SHP77 (cell line): ENCODE results near the gene C3orf80.
"Not testable (repeated sequence)": the region's sequence is repeated elsewhere in the genome, so short reads cannot be mapped to it uniquely, and the experiment has no call there.

Source experiments
- DNase-seq, 2 experiments: peaks; one replicate each; lab custom pipeline; 2025; lab: John Stamatoyannopoulos, UW

The C3orf80 gene

GRCh38 chr3:160213191-160213590 lies 12.0 kb upstream of the C3orf80 start:
- DNase-seq = no peak

DNA sequence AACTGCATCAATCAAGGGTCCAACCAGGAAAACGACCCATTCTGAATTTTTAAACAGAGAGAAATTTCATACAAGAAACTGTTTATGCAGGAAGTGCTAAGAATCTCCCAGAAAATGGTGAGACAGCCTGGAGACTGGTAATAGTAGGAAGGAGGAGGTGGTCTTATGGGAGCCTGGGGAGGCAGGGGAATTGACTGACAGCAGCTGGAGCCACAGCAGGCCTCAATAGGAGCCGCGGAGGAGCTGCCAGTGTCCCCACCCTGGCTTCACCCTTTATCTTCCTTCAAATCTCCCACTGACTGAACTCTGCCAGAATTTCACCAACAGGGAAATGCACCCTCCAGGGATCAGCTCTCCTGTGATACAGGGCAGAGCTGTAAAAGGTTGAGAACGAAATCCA lies 7.5 kb upstream of the C3orf80 start:
- no peak for DNase-seq

DNA sequence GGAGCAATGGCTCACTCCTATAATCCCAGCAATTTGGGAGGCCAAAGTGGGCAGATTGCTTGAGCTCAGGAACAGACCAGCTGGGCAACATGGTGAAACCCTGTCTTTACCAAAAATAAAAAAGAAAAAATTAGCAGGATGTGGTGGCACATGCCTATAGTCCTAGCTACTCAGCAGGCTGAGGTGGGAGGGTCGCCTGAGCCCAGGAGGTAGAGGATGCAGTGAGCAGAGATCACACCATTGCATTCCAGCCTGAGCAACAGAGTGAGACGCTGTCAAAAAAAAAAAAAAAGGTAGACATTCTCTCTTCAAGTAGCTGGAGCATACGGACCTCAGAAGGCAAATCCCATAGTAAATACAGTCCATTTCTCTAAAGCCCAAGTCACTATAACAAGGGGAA lies 7.1 kb upstream of the C3orf80 start:
- DNase-seq = no peak

DNA sequence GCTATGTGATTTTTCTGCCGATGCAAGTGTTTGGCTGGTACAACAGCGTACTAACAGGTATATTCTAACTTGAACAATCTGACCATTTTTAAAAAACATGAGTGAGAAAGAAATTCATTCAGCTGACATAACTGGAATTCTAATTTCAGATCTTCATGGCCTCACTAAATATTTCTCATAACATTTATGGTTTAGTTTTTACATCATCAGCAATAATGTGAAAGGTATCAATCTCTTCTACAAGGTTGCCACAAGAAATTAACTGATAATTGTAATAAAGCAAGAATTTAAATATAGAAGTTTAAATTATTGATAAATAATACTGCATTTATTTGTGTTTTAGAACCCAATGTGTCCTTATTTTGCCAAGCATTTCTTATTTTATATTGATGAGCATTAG lies 5.2 kb upstream of the C3orf80 start:
- no peak for DNase-seq

- DNase-seq = no peak
These were observed 4.2 kb upstream of the C3orf80 start for GRCh38 chr3:160221019-160221418.

DNA sequence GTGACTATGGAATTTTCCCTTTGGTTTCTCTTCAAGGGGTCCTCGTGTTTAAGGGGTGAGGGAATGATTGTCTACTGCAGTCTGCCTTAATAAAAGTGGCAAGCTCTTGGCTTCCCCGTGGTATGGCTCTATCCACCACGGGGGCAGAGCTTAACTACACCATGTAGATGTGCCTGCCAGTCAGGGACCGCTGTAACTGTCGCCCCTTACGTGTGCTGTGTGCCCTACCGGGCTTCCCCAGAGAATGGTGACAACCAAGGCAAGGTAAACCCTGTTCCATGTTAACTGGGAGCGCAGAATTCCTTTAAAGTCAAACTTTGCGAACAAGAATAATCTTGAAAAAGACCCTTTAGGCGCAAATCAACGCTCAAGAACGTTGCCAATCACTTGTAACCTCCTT lies 966 bp upstream of the C3orf80 start:
- DNase-seq = no peak

DNA sequence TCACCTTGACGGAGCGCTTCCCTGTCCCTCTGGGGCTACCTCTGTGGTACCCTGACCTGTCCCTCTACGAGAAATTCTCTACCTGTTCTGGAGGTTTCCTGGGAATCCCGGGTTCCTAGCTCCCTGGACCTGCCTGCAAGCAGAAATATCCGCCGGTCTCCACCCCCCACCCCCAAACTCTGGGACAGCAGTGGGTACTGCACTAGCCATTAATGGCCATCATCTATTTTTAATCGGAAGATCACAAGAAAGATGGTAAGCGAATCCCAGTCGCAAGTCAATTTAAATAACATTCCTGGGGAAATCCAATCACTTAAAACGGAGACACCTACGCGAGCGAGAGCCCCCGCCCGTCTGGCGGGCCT lies 429 bp upstream of the C3orf80 start:
- no peak for DNase-seq

- DNase-seq = no peak
These were observed 1.0 kb downstream of the C3orf80 start for GRCh38 chr3:160226026-160226907.

DNA sequence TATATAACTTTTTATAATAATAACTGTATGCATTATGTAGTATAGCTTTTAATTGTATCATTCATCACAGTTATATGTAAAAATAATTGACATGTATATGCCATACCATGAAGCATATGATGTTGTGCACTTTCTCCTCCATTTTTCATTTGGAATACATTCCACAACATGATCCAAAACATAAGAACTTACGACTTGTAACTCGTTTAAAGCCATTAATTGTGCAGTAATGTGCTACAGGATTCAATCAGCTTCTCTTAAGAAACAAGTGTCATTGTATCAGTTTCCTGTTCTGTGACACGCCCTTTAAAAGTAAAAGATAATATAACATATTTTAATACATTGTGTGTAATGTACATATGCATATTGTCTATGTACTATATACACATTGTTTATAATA lies 2.2 kb downstream of the C3orf80 start:
- DNase-seq = no peak

DNA sequence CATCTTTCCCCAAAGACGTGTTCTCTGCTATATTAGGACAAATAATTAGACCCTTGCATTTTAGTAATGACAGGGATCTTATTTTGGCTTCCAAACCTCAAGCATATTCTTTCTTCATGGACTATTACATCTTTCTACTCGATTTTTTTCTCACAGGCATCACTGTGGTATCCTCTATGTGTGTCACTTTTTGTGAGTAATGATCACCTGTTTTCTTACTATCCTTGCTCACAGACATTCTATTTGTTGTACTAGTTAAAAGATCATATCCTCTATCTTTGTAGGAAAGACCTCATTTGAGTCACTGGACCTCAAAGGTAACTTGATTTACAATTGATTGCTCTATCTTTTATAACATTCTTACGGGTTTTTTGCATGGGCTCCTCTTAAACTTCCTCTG lies 6.8 kb downstream of the C3orf80 start:
- DNase-seq = no peak

DNA sequence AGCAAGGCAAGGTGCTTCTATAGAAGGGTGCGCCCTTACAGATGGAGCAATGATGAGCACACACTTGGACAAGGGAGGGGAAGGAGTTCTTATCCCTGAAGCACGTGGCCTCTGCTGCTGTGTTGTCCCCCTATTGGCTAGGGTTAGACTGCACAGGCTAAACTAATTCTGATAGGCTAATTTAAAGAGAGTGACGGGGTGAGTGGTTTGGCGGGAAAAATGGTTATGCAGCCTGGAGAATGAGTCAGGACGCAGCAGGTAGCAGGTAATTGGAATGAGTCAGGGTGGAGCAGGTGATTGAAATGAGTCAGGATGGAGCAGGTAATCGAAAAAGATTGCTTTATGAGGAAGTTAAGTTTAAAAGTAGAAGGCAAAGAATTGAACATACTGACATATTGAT lies 15.5 kb downstream of the C3orf80 start:
- not testable (repeated sequence) for DNase-seq

DNA sequence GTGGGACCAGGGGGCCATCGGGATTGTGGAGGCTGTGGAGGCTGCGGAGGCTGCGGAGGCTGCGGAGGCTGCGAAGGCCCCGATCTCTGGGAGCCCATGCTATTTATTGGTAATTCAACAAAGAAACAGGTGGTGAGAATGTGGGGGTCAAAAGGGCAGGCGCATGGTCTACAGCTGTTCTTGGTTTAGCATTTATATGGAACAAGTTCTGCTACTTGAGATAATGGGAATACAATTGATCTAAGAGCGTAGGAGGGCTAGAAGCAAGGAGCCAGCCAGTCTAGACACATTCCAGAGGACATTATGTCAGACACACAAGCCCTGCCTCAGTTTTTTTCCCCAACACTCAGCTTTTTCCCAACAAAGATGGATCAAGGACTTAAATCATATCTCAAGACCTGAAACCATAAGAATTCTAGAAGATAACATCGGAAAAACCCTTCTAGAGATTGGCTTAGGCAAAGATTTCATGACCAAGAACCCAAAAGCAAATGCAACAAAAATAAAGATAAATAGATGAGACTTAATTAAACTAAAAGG lies 20.1 kb downstream of the C3orf80 start:
- DNase-seq = no peak

- DNase-seq = no peak
These were observed 22.5 kb downstream of the C3orf80 start for GRCh38 chr3:160247766-160248165.

DNA sequence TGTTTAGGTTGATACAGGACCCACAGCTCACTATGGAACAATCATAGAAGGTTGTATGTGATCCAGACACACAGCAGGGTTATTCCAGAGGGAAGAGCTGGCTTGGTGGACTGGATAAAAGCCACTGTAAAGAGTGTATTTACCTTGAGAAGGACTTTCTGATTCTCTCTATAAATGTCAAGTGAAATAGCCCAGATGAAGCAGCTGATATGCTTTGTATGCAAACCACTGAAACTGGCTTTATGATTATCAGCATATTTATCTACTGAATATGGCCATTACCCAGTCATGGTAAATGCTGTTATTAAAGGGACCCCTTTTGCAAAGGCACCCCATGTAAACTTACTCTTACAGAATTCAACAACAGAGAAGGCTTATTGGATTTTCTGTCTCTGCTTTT lies 28.1 kb downstream of the C3orf80 start:
- no peak for DNase-seq

DNA sequence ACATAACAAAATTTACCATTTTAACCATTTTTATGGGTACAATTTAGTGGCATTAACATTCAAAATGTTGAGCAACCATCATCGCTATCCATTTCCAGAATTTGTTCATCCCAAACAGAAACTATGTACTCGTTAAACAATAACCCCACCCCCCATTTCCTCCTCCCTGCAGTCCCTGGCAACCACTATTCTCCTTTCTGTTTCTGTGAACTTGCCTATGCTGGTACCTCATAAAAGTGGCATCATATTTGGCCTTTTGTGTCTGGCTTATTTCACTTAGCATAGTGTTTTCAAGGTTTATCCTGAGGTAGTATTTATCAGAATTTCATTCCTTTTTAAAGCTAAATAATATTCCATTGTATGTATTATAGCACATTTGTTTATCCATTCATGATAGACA lies 32.4 kb downstream of the C3orf80 start:
- DNase-seq = no peak

GRCh38 chr3:160259589-160259988 lies 34.4 kb downstream of the C3orf80 start:
- no peak for DNase-seq

- no peak for DNase-seq
These were observed 35.5 kb downstream of the C3orf80 start for GRCh38 chr3:160260587-160261270.

- no peak for DNase-seq
These were observed 39.9 kb downstream of the C3orf80 start for GRCh38 chr3:160265088-160265487.
